HepG2 (cell line): Measurements from ENCODE around the gene GTF2A2. TPM values are rescaled to one million over a fixed set of nuclear protein-coding genes. Genes with fewer than 3 reads are reported as not detected.

ENCODE experiments used
- ATAC-seq: fragments of 200-7000 bp; cut with Tn5 transposase; 3 replicates; pipeline ENCODE4 v1.9.1; 2020; ENCODE audit warnings: mild to moderate bottlenecking, moderate library complexity
- BruUV-seq: library from RNA; stranded (reverse); fragments of 400-500 nt; replicated peaks from 2 replicates; lab custom pipeline; 2021; lab: Mats Ljungman, UMichigan
- CTCF ChIA-PET: fragments of 300-600 bp; formaldehyde crosslinking; extraction: SDS; loops from one replicate; lab custom pipeline; 2021; ENCODE audit warnings: low total read pairs, inconsistent platforms, low intra/inter-chr PET ratio; lab: Yijun Ruan, JAX
- POLR2A ChIA-PET: fragments of 350-600 bp; sonication (Branson Sonifier 250); formaldehyde crosslinking; loops from one replicate; lab custom pipeline; 2020; ENCODE audit warnings: antibody characterized with exemption, inconsistent platforms; lab: Yijun Ruan, JAX
- DNase-seq: peaks from one replicate; pipeline ENCODE4 v3.0.0-alpha.2; 2015; ENCODE audit warnings: low spot score
- FAIRE-seq: peaks from 3 replicates; lab custom pipeline; 2011; peaks lifted over from hg19 to GRCh38; lab: Jason Lieb, UNC
- H2AFZ ChIP-seq: one replicate; pipeline ENCODE4 v1.6.1; 2011; ENCODE audit warnings: low read length, inconsistent platforms
- H3K27ac ChIP-seq: fragments of 300-600 bp; 3 replicates; pipeline ENCODE4 v1.8.0; 2011; ENCODE audit warnings: mixed run types, mild to moderate bottlenecking, mixed read lengths, low read length, inconsistent platforms; ENCODE audit not compliant: insufficient read depth; ENCODE audit errors: extremely low read length
- H3K27me3 ChIP-seq, 2 experiments: fragments of 200-600 bp in 1 of 2; 2 replicates in 1 of 2; 3 replicates in 1 of 2; pipeline versions ENCODE4 v1.6.0 to v1.8.0; 2011; ENCODE audit warnings: low read length in 2 of 2, mild to moderate bottlenecking in 2 of 2, moderate library complexity in 2 of 2, inconsistent platforms in 1 of 2; ENCODE audit not compliant: insufficient read depth in 2 of 2, control insufficient read depth in 1 of 2
- H3K36me3 ChIP-seq, 2 experiments: fragments of 200-600 bp in 1 of 2; replicated peaks in 1 of 2; 2 replicates in 1 of 2; 3 replicates in 1 of 2; pipeline versions ENCODE4 v1.5.1 to v1.8.0; 2011; ENCODE audit warnings: low read length in 2 of 2, inconsistent platforms in 1 of 2; ENCODE audit not compliant: insufficient read depth in 2 of 2, control insufficient read depth in 1 of 2
- H3K4me1 ChIP-seq: 2 replicates; pipeline ENCODE4 v1.5.1; 2012; ENCODE audit warnings: low read length, inconsistent platforms; ENCODE audit not compliant: insufficient read depth
- H3K4me2 ChIP-seq: 2 replicates; pipeline ENCODE4 v1.6.0; 2011; ENCODE audit warnings: low read depth, low read length, inconsistent platforms
- H3K4me3 ChIP-seq, 3 experiments: fragments of 200-600 bp in 1 of 3; sonication (generic), shearing (Covaris generic) in 1 of 3; replicated peaks in 1 of 3; 2 replicates each; pipeline ENCODE4 v1.5.1; 2011 to 2016; ENCODE audit warnings: low read length in 3 of 3, inconsistent platforms in 2 of 3, low read depth in 2 of 3, mild to moderate bottlenecking in 2 of 3, control low read depth in 1 of 3, mixed read lengths in 1 of 3; ENCODE audit not compliant: insufficient read depth in 1 of 3
- H3K79me2 ChIP-seq: one replicate; pipeline ENCODE4 v1.6.1; 2011; ENCODE audit warnings: low read length, inconsistent platforms; ENCODE audit not compliant: insufficient read depth
- H3K9ac ChIP-seq: 2 replicates; pipeline ENCODE4 v1.6.0; 2011; ENCODE audit warnings: mild to moderate bottlenecking, low read depth, low read length, inconsistent platforms; ENCODE audit not compliant: insufficient read depth
- H3K9me3 ChIP-seq: 2 replicates; pipeline ENCODE4 v1.5.1; 2012; ENCODE audit warnings: mild to moderate bottlenecking, low read length
- H4K20me1 ChIP-seq: 2 replicates; pipeline ENCODE4 v1.6.0; 2011; ENCODE audit warnings: inconsistent platforms, mild to moderate bottlenecking, low read length, moderate library complexity; ENCODE audit not compliant: insufficient read depth
- AGO2 ChIP-seq: fragments of 200-400 bp; formaldehyde crosslinking; optimal IDR thresholded peaks from 2 replicates; pipeline ENCODE3; 2017; ENCODE audit warnings: mild to moderate bottlenecking, low read depth, low read length, moderate library complexity
- FOXA1 ChIP-seq, 2 experiments: fragments of 450-650 bp in 1 of 2; sonication (generic) in 1 of 2; formaldehyde crosslinking in 1 of 2; IDR thresholded peaks; 2 replicates each; pipeline versions ENCODE4 v1.4.0 to v1.6.1; 2016 to 2020; ENCODE audit warnings: missing genetic modification reagents in 1 of 2
- FOXC1 ChIP-seq: sonication (generic); formaldehyde crosslinking; IDR thresholded peaks from 2 replicates; pipeline ENCODE4 v1.8.0; 2022; ENCODE audit warnings: mild to moderate bottlenecking, missing genetic modification reagents, borderline replicate concordance
- HES4 ChIP-seq: sonication (generic); formaldehyde crosslinking; IDR thresholded peaks from 2 replicates; pipeline ENCODE4 v1.9.0; 2021; ENCODE audit warnings: mild to moderate bottlenecking, missing genetic modification reagents, borderline replicate concordance
- PBX2 ChIP-seq: IDR thresholded peaks from 2 replicates; pipeline ENCODE4 v1.6.1; 2016; ENCODE audit warnings: control low read depth
- POLR2G ChIP-seq: fragments of 200-400 bp; formaldehyde crosslinking; IDR thresholded peaks from 2 replicates; pipeline ENCODE4 v1.6.1; 2018; ENCODE audit warnings: mild to moderate bottlenecking, low read depth, low read length, moderate library complexity
- PRDM15 ChIP-seq: sonication (generic); formaldehyde crosslinking; IDR thresholded peaks from 2 replicates; pipeline ENCODE4 v1.4.0; 2020; ENCODE audit warnings: missing genetic modification reagents
- SIX1 ChIP-seq: sonication (generic); formaldehyde crosslinking; IDR thresholded peaks from 2 replicates; pipeline ENCODE4 v1.4.0; 2020; ENCODE audit warnings: missing genetic modification reagents, borderline replicate concordance
- SOX5 ChIP-seq: IDR thresholded peaks from 2 replicates; pipeline ENCODE4 v1.6.1; 2016; ENCODE audit warnings: borderline replicate concordance
- TERF1 ChIP-seq: sonication (generic); formaldehyde crosslinking; IDR thresholded peaks from 2 replicates; pipeline ENCODE4 v1.8.0; 2022; ENCODE audit warnings: mild to moderate bottlenecking, missing genetic modification reagents, moderate library complexity
- TRIM24 ChIP-seq: sonication (generic); formaldehyde crosslinking; IDR thresholded peaks from 2 replicates; pipeline ENCODE4 v1.8.0; 2022; ENCODE audit warnings: mild to moderate bottlenecking, missing genetic modification reagents
- ZBTB20 ChIP-seq: sonication (generic); formaldehyde crosslinking; IDR thresholded peaks from 2 replicates; pipeline ENCODE4 v1.8.1; 2023; ENCODE audit warnings: missing genetic modification reagents, low read depth, mild to moderate bottlenecking, borderline replicate concordance
- ZNF329 ChIP-seq: sonication (generic); formaldehyde crosslinking; IDR thresholded peaks from 2 replicates; pipeline ENCODE4 v1.9.0; 2021; ENCODE audit warnings: low read depth, mild to moderate bottlenecking, missing genetic modification reagents
- ZNF441 ChIP-seq: sonication (generic); formaldehyde crosslinking; IDR thresholded peaks from 2 replicates; pipeline ENCODE4 v1.7.0; 2021; ENCODE audit warnings: missing genetic modification reagents, borderline replicate concordance
- ZNF597 ChIP-seq: sonication (generic); formaldehyde crosslinking; IDR thresholded peaks from 2 replicates; pipeline ENCODE4 v1.5.0; 2020; ENCODE audit warnings: missing genetic modification reagents
- WGBS: methylation state at CpG from one replicate; pipeline ENCODE4 v1.1.6; 2017; ENCODE audit warnings: low lambda C conversion rate; 5-methylcytosine and 5-hydroxymethylcytosine counted together
- in situ Hi-C: cut with HindIII; loops from 2 replicates; pipeline ENCODE4 v1.10.0; 2017; ENCODE audit warnings: low pct_unique_long_range_greater_than_20kb; ENCODE audit not compliant: extremely low pct_ligation_motif_present
- intact Hi-C: fragments of 100-400 bp; cut with micrococcal nuclease; formaldehyde crosslinking; loops from one replicate; pipeline ENCODE4 v1.10.0; 2022; ENCODE audit not compliant: unreplicated experiment
- polyA plus RNA-seq, 8 experiments: library from polyadenylated mRNA; depleted of rRNA in 3 of 8; stranded (reverse) in 7 of 8; unstranded in 1 of 8; fragments of >200 nt; fragmentation: Illumina TruSeq in 4 of 8; extraction: Trizol in 4 of 8; gene quantifications; 2 replicates each; pipeline versions ENCODE4 v1.2.1 to v1.2.3, GENCODE V29; 2011 to 2016; ENCODE audit warnings: low read depth in 4 of 8, missing spikeins in 1 of 8, mixed read lengths in 1 of 8; ENCODE audit not compliant: insufficient read depth in 1 of 8
- total RNA-seq, 5 experiments: library from RNA; depleted of rRNA; stranded (reverse); fragments of >200 nt; fragmentation: Illumina TruSeq; extraction: Trizol; gene quantifications; 2 replicates each; pipeline ENCODE4 v1.2.3, GENCODE V29; 2016; ENCODE audit warnings: low read depth in 1 of 5

GTF2A2 gene
- total and polyA plus RNA-seq, 2 of the 13 experiments (the other 11 are each of a cell fraction or from before 2014, with no cell fraction given) = 24.4 to 106 TPM

GRCh38 chr15:59689626-59690236 lies 32.4 kb upstream of the GTF2A2 start:
- H3K9ac ChIP-seq = peak overlapping the region; percentile 56
- FAIRE-seq = no peak
- peaks cover 2 to 7% of the 10 kb centered on the region in 2 experiments; a peak in 3 of 5 replicates for H3K36me3 ChIP-seq
- peak overlapping the region; percentile 98 for H3K27ac ChIP-seq
- H3K4me2 ChIP-seq = peak overlapping the region; percentile 93
- peak overlapping the region; percentile 8 for H2AFZ ChIP-seq
- peaks cover 39% of the 10 kb centered on the region for H3K79me2 ChIP-seq
- ChIA-PET CTCF (no interaction called here), POLR2A (interaction anchor here (1.2 to 2.5 kb wide), 5 partner anchors 8 to 95 kb away, joined by 3 to 17 read pairs (median 7); partner anchors contain the start of gene GTF2A2)
- TSS peak; percentile 72 for BruUV-seq
- peak; percentile 57 for DNase-seq
- no peaks in the 10 kb centered on the region for H3K9me3 ChIP-seq
- intact Hi-C loops (loop anchor here (2.0 kb wide), 2 partner anchors 637 to 789 kb away; partner anchors contain the start of gene ICE2), in situ Hi-C loops (loop anchor here (25.0 kb wide), 1 partner anchor 773 kb away; no protein-coding TSS in a partner anchor)
- no peaks in the 10 kb centered on the region; a peak in 2 of 5 replicates for H3K27me3 ChIP-seq
- peaks cover 48% of the 10 kb centered on the region for H3K4me1 ChIP-seq
- peaks cover 31% of the 10 kb centered on the region for H4K20me1 ChIP-seq
- 1% methylated on average over 25 of the region's 25 CpGs for WGBS
- peak overlapping the region; percentile 79 to 98 (median 94) for H3K4me3 ChIP-seq
- peak; percentile 52 for ATAC-seq
- TF ChIP-seq SOX5 (CRISPR knock-in tag) (0 out of 2 replicates have a peak, but pooled peaks have one; percentile 0), ZNF329 (CRISPR knock-in tag) (no peak), TRIM24 (CRISPR knock-in tag) (no peak), POLR2G (no peak), ZNF597 (no peak), FOXC1 (CRISPR knock-in tag) (no peak), SIX1 (0 out of 2 replicates have a peak, but pooled peaks have one; percentile 3), PRDM15 (CRISPR knock-in tag) (no peak), ZBTB20 (CRISPR knock-in tag) (0 out of 2 replicates have a peak, but pooled peaks have one; percentile 16), ZNF441 (peak; percentile 54; the same call in 1 of the 2 replicates), TERF1 (CRISPR knock-in tag) (no peak), PBX2 (CRISPR knock-in tag) (no peak), FOXA1 (IDR thresholded peaks at IDR 0.05) (no peak), FOXA1 (CRISPR knock-in tag; IDR thresholded peaks at IDR 0.05) (peak; percentile 14; the same call in 1 of the 2 replicates), AGO2 (no peak), HES4 (no peak)
